ENCODE data around the gene SORBS2.
"Not testable (repeated sequence)": the region's sequence is repeated elsewhere in the genome, so short reads cannot be mapped to it uniquely, and the experiment has no call there.

SORBS2 gene

DNA sequence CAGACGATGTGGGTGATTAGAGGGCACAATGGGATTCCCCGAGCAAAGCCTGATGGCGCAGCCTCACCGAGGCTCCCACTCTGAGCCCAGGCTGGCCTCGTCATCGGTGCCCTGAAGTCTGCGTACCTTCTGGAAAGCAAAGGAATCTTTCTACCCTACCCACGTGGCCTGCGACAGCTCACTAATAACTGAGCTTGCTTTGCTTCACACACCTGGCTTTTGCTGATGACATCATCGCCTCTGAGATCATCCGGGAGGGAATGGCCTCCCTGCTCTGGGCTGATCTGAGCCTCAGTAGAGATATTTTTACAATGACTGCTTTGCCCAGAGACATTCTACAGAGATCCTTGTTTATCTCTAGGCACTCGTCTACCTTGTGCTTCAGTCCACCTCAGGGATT lies 231.3 kb downstream of the SORBS2 start:
- DNase-seq: no peak

DNA sequence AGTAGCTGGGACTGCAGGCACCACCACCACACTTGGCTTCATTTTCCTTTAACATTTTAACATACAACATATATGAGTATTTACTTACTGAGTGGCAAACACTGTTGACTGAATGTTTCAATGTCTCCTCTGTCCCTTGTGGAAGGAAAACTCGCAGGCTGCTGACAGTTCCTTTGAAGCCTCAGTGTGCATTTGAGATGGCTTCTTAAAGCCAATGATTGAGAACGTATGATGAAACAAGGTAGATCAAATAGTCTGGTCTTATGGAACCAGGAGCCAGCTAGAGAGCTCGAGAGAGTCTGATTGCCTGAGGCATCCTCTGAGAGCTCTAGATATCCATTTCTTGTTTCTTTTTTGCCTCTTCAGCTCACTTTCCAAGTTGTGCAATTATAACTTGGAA lies 233.7 kb downstream of the SORBS2 start:
- DNase-seq: no peak

DNA sequence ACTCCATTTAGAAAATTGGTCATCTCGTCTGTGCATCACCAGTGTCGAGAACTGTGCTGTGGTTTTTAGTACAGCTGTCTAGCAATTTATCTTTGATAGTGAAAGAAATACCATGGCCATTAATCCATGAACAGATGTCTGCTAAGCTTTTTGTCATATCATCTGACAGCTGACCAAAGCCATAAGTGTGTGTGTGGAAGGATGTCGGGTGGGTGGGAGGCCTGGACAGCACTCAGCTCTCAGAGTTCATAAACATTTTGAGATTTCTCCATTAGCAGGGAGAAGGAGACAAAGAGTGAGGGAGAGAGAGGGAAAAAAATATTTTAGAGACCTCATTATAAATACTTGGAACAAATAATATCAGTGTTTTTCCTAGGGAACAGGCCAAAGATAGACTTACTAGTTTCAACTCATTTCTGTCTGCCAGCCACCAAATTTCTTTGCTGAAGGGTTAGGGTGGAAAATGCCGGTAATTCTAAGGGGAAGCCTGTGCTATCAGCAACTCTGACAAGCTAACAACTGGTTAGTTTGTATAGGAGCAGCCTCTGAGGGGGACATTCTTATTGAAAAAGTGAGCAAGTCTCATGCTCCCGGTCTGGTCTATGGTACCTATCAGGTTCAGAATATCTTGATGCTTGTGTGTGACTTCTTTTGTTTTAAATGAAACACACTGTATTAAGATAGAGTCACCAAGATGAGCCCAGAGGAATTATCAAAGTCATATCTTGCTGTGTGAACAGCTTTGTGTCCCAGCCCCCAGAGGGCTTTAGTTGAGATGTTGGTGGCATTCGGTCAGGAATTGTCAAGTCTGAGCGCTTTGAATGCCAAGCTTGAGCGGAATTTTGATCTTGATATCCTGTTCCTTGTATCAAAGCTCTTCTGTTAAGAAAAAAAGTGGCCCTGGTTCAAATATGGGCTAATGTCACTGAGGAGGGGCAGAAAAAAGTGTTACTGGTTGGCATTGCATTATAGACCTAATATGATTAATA lies 234.7 kb downstream of the SORBS2 start:
- DNase-seq: no peak

DNA sequence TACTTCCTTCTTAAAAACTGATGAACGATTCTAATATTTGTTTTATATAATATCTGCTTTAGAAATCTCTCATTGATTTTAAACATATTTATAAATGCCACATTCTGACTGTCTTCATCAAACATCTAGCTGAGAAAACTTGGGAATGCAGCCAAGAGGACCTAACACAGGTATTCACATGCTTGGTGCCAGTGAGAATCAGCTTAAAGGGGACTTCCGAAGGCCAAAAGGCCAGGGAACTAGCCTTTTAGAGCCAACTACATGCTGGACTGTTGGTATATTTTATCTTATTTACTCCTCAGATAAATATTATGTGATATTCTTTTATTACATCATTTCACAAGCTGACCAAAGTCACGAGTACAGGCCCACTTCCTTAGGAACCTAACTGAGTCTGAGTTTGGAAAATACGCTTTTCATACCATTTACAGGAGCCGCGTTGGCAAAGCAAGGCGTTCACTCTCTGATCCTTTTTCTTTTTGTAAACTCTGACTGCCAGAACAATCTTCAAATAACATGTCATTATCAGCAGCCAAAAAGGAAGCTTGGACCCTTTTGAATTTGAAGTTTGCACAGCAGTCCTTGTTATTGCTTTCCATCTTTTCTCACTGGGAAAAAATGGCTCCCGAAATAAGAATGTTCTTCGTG lies 235.6 kb downstream of the SORBS2 start:
- DNase-seq: no peak

DNA sequence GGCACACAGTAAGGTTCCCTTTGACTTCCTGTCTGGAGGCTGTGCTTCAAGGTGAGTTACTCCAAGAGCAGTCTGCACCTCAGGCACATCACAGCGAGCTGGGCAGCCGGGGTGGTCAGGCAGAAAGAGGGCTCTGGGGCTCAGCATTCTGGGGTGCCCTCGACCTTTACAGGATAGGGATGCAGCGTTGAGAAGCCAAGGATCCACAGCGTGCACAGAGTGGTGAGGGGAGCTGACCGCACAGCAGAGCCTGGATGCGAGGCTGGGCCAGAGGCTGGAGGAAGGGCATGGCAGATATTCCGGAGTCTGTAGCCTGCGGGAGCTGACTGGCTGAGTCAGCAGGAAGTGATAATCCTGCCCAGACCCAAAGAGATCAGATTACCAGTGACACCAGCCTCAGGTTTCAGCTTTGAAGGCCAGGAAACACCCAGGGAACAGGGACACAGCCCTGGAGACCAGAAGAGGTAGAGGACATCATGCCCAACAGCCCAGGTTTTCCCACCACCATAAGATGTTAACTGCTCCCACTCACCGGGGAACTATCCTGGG lies 238.3 kb downstream of the SORBS2 start:
- DNase-seq: no peak

- no peak for DNase-seq
These were observed 241.3 kb downstream of the SORBS2 start for GRCh38 chr4:185570727-185571126.

GRCh38 chr4:185567381-185568376 lies 244.3 kb downstream of the SORBS2 start:
- DNase-seq: no peak

DNA sequence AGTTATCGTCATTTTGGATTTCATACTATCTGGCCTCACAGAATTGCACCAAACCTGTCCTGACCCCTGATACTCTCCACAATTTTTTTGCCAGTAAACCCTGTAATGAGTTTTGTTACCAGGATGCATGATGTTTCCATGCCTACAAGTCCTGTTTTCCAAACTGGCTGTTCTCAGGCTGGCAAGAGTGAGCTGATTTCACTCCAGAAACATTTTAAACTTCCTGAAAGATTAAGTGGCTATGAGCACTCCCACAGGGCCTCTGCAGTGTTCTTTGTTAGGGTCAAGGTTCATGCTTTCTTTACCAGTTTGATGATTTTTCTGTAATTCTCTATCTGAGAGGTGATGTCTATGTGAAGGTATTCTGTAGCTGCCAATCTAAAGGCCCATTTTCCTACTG lies 245.0 kb downstream of the SORBS2 start:
- no peak for DNase-seq

GRCh38 chr4:185566425-185566824 lies 245.6 kb downstream of the SORBS2 start:
- no peak for DNase-seq

DNA sequence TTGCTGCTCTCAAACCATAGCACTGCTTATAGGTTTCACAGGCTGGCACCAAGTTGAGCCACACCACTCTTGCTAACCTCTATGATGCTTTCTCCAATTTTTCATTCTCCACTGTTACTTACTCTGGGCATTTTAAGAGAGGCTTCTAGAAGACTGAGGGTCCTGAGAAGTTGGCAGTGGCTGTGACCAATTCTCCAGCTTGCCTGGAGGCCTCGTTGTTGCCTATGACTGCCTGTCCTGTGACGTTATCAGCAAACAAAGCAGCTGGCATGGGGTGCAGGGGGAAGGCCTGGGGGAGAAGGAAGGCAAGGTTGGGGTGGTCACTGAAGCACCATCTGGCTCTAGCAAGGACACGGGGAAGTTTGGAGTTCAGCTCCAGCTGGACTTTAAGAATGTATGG lies 246.3 kb downstream of the SORBS2 start:
- no peak for DNase-seq

DNA sequence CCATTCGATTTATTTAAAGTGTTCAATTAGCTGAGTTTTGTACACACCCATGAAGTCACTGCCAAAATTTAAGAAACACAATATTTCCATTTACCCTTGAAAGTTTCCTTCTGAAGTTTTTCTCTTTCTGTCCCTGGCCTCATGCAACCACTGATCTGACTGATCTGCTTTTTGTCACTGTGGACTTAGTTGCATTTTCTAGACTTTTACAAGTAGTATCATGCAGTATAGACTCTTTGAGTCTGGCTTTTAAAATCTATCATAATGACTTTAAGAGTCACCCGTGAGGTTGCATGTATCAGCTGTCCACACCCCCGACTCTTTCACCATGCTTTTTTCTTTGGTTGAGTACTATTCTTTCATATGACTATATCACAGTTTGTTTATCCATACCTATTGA lies 247.6 kb downstream of the SORBS2 start:
- no peak for DNase-seq

DNA sequence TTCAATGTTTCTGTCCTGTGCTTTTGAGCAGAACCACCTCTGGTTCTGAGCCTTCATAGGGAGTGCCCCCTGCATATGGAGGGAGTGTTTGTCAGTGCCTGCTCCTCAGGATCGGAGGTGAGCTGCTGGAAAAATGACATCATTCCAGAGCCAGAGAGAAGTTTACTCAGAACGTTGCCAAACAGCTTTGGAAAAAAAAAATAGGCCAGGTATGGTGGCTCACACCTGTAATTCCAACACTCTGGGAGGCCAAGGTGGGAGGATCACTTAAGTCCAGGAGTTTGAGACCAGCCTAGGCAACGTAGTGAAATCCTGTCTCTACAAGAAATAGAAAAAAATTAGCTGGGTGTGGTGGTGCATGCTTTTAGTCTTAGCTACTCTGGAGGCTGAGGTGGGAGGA lies 249.5 kb downstream of the SORBS2 start:
- DNase-seq: no peak

DNA sequence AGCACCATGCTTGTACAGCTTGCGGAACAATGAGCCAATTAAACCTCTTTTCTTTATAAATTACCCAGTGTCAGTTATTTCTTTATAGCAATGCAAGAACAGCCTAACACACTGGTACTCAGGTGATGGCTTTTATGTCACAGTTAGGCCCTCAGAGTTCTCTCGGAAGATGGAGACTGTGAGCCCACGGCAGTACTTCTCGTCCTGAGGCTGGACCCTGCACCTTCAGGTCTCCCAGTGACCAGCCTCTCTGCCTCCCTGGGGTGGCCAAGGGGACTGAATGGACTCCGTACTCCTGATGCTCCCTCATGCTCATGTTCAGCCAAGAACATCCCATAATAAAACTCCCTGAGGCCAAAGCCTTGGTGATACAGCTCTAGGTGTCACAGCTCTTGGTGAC lies 251.7 kb downstream of the SORBS2 start:
- DNase-seq: no peak

DNA sequence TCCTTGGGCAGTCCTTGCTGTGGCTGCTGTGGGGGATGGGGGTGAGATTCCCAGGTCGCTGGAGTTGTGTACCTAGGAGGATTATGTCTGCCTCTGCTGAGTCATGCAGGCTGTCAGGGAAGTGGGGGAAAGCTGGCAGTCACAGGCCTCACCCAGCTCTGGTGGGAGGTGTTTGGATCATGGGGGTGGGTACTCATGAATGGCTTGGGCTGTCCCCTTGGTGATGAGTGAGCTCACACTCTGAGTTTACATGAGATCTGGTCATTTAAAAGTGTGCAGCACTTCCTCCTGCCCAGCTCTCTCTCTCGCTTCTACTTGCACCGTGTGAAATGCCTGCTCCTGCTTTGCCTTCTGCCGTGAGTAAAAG lies 252.1 kb downstream of the SORBS2 start:
- DNase-seq: no peak

GRCh38 chr4:185559251-185559914 lies 252.6 kb downstream of the SORBS2 start:
- not testable (repeated sequence) for DNase-seq

DNA sequence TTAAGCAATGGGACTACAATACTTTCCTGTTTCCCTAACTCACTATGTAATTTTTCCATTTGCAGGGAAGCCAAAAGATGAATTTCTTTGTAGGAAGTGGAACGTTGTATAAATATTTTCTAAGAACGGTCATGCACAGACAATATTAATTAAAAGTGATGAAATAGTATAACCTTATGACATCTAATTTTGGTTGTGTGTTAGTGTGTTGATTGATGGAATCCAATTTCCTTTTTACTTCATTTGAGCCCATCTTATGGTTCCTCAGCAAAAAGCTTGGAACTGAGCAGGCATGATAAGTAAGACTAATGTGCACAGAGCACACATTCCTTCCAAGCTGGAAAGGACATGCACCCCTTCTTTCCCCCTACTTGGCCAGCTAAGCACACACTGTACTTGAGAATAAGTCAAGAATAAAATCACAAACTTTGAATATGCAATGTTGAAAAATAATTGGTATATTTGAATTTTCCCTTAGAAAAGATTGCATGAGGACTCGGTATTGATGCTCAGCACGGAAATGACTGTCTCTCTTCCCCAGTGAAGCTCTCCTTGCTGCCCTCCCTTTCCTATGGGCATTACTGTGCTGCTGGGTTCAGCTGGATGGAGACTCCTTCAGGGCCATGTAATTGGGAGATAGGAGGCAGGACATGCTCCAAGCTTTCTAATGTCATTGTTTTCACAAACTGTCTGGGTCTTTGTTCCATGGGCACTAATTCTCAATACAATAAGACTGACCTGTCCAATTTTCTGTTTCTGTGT lies 257.4 kb downstream of the SORBS2 start:
- no peak for DNase-seq

DNA sequence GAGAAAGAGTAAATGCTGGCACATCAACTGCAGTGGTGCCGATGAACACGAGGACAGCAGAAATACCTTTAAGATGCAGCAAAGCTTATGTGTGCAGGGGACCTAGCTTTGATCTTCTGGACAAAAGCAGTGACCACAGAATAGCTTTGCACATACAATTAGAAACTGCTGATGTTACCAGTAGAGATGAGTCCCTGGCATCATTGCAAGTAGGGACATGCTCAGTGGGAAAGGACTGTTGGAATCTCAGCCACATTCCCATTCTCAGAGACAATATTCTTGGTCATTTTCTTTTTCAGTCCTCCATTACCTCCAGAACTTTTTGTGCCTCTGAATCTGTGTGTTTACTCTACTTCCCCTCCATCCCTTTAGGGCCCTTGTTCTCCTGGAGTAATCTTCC lies 259.7 kb downstream of the SORBS2 start:
- no peak for DNase-seq

- DNase-seq: no peak
These were observed 261.1 kb downstream of the SORBS2 start for GRCh38 chr4:185550933-185551332.

GRCh38 chr4:185549095-185549639 lies 262.8 kb downstream of the SORBS2 start:
- DNase-seq: no peak

GRCh38 chr4:185548587-185548986 lies 263.4 kb downstream of the SORBS2 start:
- DNase-seq: no peak

GRCh38 chr4:185546335-185546734 lies 265.7 kb downstream of the SORBS2 start:
- no peak for DNase-seq
